ENCODE data around the gene CAPSL.

DNA sequence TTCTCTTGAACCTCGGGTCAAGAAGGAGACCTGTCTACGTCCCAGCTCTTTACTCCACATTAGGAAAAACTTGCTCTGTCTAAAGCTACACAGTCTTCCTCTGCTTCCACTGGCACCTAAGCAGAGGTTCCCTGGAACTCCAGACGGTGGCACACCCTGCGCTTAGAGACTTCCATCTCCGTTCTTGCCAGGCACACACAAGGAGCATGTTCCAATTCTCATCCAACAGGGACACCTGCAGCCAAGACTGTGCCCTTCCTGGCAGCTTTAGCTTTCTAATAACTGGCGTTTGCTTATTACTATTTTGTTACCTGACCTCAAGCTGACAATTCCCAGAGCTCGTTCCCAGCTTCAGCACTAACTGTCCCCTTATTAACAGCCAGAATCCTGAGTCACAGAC, 16.0 kb downstream of the CAPSL start:
- TF ChIP-seq EZH2 (IDR thresholded peaks at IDR 0.05; ENCODE audit: low read depth, unreplicated experiment): no peak
- TF ChIP-seq, protein P1, sequence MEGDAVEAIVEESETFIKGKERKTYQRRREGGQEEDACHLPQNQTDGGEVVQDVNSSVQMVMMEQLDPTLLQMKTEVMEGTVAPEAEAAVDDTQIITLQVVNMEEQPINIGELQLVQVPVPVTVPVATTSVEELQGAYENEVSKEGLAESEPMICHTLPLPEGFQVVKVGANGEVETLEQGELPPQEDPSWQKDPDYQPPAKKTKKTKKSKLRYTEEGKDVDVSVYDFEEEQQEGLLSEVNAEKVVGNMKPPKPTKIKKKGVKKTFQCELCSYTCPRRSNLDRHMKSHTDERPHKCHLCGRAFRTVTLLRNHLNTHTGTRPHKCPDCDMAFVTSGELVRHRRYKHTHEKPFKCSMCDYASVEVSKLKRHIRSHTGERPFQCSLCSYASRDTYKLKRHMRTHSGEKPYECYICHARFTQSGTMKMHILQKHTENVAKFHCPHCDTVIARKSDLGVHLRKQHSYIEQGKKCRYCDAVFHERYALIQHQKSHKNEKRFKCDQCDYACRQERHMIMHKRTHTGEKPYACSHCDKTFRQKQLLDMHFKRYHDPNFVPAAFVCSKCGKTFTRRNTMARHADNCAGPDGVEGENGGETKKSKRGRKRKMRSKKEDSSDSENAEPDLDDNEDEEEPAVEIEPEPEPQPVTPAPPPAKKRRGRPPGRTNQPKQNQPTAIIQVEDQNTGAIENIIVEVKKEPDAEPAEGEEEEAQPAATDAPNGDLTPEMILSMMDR (conservative IDR thresholded peaks at IDR 0.05; ENCODE audit: low read depth in 2 of 2): no peak; a peak in 1 of 4 replicates
- TF ChIP-seq POLR2AphosphoS5 (IDR thresholded peaks at IDR 0.05; ENCODE audit: low read depth): no peak
- TF ChIP-seq EZH2phosphoT487 (IDR thresholded peaks at IDR 0.05; ENCODE audit: unreplicated experiment): no peak
- TF ChIP-seq, protein P2, sequence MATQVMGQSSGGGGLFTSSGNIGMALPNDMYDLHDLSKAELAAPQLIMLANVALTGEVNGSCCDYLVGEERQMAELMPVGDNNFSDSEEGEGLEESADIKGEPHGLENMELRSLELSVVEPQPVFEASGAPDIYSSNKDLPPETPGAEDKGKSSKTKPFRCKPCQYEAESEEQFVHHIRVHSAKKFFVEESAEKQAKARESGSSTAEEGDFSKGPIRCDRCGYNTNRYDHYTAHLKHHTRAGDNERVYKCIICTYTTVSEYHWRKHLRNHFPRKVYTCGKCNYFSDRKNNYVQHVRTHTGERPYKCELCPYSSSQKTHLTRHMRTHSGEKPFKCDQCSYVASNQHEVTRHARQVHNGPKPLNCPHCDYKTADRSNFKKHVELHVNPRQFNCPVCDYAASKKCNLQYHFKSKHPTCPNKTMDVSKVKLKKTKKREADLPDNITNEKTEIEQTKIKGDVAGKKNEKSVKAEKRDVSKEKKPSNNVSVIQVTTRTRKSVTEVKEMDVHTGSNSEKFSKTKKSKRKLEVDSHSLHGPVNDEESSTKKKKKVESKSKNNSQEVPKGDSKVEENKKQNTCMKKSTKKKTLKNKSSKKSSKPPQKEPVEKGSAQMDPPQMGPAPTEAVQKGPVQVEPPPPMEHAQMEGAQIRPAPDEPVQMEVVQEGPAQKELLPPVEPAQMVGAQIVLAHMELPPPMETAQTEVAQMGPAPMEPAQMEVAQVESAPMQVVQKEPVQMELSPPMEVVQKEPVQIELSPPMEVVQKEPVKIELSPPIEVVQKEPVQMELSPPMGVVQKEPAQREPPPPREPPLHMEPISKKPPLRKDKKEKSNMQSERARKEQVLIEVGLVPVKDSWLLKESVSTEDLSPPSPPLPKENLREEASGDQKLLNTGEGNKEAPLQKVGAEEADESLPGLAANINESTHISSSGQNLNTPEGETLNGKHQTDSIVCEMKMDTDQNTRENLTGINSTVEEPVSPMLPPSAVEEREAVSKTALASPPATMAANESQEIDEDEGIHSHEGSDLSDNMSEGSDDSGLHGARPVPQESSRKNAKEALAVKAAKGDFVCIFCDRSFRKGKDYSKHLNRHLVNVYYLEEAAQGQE (IDR thresholded peaks at IDR 0.05; ENCODE audit: unreplicated experiment): no peak
- TF ChIP-seq, protein P3, sequence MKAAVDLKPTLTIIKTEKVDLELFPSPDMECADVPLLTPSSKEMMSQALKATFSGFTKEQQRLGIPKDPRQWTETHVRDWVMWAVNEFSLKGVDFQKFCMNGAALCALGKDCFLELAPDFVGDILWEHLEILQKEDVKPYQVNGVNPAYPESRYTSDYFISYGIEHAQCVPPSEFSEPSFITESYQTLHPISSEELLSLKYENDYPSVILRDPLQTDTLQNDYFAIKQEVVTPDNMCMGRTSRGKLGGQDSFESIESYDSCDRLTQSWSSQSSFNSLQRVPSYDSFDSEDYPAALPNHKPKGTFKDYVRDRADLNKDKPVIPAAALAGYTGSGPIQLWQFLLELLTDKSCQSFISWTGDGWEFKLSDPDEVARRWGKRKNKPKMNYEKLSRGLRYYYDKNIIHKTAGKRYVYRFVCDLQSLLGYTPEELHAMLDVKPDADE (IDR thresholded peaks at IDR 0.05): no peak
- no peak for TF ChIP-seq ZNF331 (CRISPR knock-in tag; IDR thresholded peaks at IDR 0.05; ENCODE audit: low read depth)
- no peak for TF ChIP-seq CREB1 (CRISPR knock-in tag; IDR thresholded peaks at IDR 0.05; ENCODE audit: low read depth)
- no peak for TF ChIP-seq JUNB (IDR thresholded peaks at IDR 0.05; ENCODE audit: unreplicated experiment)
- TF ChIP-seq ZNF114 (CRISPR knock-in tag; IDR thresholded peaks at IDR 0.05): no peak
- no peak for TF ChIP-seq NANOG (IDR thresholded peaks at IDR 0.05; ENCODE audit: borderline replicate concordance)
- no peak for TF ChIP-seq STAT1 (IDR thresholded peaks at IDR 0.05; ENCODE audit: unreplicated experiment)
- TF ChIP-seq, protein P4, sequence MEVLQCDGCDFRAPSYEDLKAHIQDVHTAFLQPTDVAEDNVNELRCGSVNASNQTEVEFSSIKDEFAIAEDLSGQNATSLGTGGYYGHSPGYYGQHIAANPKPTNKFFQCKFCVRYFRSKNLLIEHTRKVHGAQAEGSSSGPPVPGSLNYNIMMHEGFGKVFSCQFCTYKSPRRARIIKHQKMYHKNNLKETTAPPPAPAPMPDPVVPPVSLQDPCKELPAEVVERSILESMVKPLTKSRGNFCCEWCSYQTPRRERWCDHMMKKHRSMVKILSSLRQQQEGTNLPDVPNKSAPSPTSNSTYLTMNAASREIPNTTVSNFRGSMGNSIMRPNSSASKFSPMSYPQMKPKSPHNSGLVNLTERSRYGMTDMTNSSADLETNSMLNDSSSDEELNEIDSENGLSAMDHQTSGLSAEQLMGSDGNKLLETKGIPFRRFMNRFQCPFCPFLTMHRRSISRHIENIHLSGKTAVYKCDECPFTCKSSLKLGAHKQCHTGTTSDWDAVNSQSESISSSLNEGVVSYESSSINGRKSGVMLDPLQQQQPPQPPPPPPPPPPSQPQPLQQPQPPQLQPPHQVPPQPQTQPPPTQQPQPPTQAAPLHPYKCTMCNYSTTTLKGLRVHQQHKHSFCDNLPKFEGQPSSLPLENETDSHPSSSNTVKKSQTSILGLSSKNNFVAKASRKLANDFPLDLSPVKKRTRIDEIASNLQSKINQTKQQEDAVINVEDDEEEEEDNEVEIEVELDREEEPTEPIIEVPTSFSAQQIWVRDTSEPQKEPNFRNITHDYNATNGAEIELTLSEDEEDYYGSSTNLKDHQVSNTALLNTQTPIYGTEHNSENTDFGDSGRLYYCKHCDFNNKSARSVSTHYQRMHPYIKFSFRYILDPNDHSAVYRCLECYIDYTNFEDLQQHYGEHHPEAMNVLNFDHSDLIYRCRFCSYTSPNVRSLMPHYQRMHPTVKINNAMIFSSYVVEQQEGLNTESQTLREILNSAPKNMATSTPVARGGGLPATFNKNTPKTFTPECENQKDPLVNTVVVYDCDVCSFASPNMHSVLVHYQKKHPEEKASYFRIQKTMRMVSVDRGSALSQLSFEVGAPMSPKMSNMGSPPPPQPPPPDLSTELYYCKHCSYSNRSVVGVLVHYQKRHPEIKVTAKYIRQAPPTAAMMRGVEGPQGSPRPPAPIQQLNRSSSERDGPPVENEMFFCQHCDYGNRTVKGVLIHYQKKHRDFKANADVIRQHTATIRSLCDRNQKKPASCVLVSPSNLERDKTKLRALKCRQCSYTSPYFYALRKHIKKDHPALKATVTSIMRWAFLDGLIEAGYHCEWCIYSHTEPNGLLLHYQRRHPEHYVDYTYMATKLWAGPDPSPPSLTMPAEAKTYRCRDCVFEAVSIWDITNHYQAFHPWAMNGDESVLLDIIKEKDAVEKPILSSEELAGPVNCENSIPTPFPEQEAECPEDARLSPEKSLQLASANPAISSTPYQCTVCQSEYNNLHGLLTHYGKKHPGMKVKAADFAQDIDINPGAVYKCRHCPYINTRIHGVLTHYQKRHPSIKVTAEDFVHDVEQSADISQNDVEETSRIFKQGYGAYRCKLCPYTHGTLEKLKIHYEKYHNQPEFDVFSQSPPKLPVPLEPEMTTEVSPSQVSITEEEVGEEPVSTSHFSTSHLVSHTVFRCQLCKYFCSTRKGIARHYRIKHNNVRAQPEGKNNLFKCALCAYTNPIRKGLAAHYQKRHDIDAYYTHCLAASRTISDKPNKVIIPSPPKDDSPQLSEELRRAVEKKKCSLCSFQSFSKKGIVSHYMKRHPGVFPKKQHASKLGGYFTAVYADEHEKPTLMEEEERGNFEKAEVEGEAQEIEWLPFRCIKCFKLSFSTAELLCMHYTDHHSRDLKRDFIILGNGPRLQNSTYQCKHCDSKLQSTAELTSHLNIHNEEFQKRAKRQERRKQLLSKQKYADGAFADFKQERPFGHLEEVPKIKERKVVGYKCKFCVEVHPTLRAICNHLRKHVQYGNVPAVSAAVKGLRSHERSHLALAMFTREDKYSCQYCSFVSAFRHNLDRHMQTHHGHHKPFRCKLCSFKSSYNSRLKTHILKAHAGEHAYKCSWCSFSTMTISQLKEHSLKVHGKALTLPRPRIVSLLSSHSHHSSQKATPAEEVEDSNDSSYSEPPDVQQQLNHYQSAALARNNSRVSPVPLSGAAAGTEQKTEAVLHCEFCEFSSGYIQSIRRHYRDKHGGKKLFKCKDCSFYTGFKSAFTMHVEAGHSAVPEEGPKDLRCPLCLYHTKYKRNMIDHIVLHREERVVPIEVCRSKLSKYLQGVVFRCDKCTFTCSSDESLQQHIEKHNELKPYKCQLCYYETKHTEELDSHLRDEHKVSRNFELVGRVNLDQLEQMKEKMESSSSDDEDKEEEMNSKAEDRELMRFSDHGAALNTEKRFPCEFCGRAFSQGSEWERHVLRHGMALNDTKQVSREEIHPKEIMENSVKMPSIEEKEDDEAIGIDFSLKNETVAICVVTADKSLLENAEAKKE (CRISPR knock-in tag; IDR thresholded peaks at IDR 0.05): no peak
